GM18951 (cell line): Measurements from ENCODE around the gene PTPRT.

Experiments
- POLR2A ChIP-seq: IDR thresholded peaks from 4 replicates; pipeline ENCODE4 v1.6.1; 2011; ENCODE audit warnings: mild to moderate bottlenecking; ENCODE audit not compliant: insufficient read length, insufficient read depth; ENCODE audit errors: extremely low read depth
- in situ Hi-C: fragments of 300-500 bp; cut with MboI; formaldehyde crosslinking; loops from one replicate; pipeline ENCODE4 v1.12.0; 2022; ENCODE audit warnings: low sequenced_read_pairs, mixed read lengths, inconsistent platforms; ENCODE audit not compliant: unreplicated experiment

PTPRT gene

DNA sequence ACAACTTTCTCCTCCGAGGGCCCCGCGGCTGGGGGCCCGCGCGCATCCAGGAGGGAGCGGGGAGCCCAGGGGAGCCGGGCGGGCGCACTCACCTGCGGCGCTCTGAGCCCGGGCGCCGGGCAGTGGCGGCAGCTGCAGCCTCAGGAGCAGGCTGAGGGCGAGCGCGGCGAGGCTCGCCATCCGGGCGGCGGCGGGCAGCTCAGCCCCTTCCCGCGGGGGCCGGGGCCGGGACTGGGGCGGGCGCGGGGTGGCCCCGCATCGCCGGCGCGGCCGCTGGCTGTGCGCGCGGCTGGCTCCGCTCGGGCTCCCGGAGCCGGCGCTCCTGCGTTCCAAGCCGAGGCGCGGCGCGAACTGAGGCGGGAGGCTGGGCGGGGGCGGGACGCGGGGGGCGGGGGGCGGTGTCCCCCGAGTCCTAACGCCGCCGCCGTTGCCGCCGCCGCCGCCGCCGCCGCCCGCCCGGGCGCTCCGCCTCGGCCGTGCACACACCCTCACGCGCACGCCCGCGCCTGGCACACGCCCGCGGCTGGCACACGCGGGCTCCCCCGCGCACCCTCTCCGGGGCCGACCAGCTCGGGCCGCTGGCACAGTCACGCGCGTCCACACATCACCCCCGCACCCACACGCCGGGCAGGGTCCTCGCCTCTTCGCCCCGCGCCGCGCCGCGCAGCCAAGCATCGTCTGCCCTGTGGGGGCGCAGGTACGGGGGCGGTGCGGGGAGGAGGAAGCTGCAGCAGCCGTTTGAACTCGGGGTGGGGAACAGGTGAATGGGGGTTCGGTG lies at the start of gene PTPRT:
PTPRT (minus strand) TSS at position 353 of the 778 bp plus-strand sequence; CDS start at position 180, 173 bp downstream.
- in situ Hi-C loops, result no loop called here
- no peak for TF ChIP-seq POLR2A

DNA sequence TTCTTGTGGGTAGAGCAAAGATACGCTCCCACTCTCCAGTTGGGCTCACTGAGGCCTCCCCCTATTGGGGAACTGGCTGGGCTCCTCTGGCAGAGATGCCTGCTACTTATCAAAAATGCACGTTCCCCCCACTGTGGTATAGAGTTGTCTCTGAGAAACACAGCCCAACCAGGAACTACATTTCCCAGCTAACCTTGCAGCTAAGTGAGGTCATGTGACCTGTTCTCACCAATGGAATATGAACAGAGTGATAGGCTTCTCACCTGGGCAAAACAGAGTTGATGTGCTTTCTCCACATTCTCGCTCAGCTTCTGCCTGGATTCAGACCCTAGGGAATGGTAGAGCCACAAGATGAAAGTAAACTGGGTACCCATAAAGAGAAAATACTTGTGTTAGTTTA lies 49.1 kb upstream of the PTPRT start:
- in situ Hi-C loops, result no loop called here

DNA sequence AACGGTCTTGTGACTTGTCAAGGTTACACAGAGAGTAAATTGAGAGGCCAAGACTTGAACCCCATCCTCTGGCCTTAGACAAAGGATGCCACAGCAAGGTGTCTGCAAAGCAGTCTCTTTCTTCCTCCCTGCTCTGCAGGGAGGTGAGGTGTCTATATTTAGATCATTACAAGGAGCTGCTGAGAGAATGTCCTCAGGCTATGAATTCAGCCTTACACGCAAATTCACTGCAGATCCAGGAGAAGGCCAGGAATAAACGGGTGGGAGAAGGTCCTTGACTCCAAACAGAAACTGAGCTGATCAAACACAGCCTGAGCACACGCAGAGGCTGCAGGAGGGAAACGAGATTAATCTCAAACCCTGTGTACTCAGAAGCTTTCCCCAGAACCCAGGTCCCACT lies 48.6 kb upstream of the PTPRT start:
- in situ Hi-C loops, result no loop called here
- TF ChIP-seq POLR2A, result no peak

More for the DNA sequence above, 49.1 kb upstream of the PTPRT start:
- no peak for TF ChIP-seq POLR2A

DNA sequence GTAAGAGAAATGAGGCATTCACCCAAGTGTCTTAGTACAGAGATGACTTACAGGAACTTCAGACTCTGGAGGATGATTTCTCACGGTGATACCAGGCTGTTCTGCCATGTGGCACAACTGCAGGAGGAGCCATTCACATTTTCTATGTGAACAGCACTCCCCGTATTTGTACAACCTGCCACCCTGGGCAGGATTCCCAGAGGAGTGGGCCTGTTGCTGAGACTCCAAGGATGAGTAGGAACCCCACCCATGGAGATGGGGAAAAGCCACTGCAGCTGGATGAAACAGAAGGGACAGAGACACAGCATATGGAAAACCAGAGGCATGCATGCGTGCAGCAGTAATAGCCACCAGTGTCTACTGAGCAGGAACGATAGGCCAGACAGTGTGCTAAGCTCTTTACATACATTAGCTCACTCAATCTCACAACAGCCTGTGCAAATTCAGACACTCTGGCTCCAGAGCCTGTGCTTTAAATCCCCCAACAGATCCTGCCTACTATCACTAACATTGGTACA lies 48.0 kb upstream of the PTPRT start:
- no peak for TF ChIP-seq POLR2A
- in situ Hi-C loops, result no loop called here

DNA sequence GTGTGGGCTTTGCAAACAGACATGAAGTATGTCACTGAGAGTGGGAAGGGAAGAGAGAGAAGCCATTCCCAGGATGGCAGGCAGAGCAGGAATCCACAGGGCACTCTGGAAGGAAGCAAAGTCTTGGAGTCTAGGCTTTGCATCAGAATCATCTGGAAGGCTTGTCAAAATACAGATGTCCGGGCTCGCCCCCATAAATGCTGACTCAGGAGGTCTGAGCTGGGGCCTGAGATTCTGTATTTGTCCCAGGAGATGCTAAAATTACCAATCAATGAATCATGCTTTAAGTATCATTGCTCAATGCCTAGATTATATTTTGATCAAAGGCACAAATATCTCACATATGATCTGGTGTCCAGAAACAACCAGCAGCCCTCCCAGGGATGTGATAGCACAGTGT lies 46.3 kb upstream of the PTPRT start:
- no peak for TF ChIP-seq POLR2A
- in situ Hi-C loops, result no loop called here

DNA sequence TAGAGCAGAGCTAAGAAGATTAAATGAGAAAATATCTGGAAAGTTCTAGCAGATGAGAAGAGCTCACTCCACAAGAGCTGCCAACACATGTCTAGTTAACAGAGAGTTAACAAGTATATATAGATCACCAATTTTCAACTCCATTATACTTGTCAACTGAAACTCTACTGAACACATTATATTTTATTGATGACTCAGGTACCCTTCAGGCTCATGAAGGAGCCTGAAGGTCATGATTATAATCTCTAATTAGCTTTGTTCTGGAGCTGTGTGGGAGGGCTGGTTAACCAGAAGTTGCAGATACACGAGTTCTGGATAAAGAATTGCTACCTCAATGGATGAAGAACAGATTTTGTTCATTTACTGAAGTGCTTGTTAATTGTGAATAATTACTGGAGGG lies 42.1 kb upstream of the PTPRT start:
- in situ Hi-C loops, result no loop called here
- no peak for TF ChIP-seq POLR2A

DNA sequence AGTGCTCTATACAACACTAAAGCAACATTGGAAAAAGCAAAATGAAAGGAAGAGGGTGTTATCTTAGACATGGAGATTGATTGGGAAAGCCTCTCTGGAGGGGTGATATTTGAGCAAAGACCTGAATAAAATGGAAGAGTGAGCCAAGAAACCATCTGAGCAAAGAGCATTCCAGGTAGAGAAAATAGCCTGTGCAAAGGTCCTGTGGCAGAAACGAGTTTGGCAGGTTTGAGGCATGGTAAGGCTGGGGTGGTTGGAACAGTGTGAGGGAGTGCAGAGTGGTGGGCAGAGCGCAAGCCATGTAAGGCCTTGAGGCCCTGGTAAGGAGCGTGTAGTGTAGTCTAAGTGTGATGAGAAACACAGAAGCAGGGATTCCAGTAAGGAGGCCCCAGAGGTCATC lies 40.0 kb upstream of the PTPRT start:
- no peak for TF ChIP-seq POLR2A
- in situ Hi-C loops, result no loop called here

DNA sequence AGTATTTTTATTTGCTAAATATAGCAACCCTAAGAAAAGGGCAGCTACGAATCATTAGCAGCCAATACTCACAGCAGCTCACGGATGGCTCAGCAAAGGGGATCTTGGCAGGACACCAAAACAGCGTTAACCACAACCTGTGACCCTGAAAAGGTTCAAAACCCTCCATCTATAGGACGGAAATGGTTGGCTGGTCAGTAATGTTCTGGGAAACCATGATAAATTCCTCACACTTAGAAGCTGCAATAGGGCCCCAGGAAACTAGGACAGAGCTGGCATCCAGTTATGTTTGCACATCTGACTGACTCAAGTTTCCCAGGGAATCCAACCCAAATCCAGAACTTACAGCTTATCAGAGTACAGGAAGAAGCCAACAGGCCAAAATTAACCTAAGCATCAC lies 30.9 kb upstream of the PTPRT start:
- no peak for TF ChIP-seq POLR2A
- in situ Hi-C loops, result no loop called here

DNA sequence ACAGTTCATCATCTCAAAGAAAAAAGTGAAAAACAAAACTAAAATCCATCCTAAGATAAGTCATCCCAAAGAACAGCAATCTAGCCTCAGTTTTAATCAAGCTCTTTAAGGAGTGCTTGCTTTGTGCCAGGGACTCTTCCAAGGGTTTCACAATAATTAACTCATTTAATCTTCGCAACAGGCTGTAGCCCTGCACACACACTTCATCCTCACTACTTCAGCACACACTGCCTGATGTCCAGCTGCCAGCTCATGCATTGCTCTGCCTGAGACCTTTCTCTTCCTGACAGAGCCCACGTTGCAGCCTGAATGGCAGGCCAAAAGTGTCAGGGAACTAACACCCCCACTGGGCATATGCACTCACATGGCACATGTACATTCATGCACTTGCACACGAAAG lies 21.2 kb upstream of the PTPRT start:
- no peak for TF ChIP-seq POLR2A
- in situ Hi-C loops, result no loop called here

DNA sequence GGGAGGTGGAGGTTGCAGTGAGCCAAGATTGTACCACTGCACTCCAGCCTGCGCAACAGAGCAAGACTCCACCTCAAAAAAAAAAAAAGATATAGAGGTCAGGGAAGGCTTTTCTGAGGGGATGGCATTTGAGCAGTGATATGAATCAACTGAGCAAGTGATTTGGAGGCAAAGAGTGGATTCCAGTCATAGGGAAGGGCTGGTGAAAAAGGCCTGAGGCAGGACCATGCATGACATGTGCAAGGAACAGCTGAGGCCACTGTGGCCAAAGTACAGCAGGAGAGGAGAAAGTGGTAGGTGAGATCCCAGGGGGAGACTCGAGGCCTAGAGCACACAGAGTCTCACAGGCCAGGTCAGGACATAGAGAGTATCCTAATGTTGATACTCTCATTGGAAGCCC lies 20.1 kb upstream of the PTPRT start:
- TF ChIP-seq POLR2A, result no peak
- in situ Hi-C loops, result no loop called here

DNA sequence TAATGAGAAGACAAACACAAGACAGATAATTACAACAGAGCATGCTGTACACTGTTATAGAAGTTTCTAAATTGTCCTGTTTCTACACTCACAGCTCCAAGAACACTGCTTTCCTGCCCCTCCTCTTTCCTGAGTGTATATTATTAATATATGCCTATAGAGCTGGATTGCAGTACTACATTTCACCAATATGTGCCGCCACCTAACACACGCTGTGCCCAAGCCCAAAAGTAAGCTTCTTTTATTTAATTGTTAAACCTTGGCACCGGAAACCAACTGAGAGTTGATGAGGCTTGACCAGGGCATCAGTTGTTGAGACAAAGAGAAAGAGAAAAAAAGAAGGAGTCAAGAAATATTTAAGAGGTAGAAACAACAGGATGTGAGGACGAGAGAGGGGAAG lies 16.0 kb upstream of the PTPRT start:
- in situ Hi-C loops, result no loop called here
- no peak for TF ChIP-seq POLR2A

DNA sequence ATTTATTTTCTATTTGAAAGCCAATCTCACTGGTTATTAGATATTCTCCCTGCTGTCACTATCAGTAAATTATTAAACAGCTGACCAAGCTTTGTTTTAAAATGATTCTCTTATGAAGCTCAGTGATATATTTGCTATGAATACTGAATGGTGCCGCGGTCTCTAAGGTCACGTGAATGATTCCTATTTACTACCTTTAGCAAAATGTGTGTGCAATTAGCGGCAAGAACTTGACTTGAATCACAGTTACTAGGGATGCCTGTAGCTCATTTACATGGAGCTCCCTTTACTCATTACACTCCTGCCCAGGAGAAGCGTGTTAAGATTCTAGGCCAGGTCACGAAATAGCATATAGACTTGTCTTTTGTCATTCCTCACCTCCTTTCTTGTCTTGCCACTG lies 12.4 kb upstream of the PTPRT start:
- in situ Hi-C loops, result no loop called here
- TF ChIP-seq POLR2A, result no peak

DNA sequence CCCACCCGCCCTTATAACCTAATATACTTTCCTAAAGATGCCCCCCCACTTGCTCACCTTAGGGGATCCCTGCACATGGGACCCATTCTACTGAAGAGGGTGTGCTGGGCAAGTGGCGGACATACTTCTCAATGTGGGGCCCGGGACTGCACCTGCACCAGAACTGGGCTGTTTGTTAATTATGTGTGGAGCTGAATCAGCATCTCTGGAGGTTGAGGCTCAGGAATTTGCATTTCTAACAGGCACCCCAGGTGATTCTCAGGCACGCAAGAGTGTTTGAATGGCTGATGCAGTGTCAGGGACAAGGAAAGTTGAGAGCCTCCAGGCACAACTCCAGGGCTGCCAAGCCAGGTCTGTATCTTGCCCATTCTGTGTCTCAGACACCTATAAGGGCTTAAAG lies 8.9 kb upstream of the PTPRT start:
- in situ Hi-C loops, result no loop called here
- no peak for TF ChIP-seq POLR2A

DNA sequence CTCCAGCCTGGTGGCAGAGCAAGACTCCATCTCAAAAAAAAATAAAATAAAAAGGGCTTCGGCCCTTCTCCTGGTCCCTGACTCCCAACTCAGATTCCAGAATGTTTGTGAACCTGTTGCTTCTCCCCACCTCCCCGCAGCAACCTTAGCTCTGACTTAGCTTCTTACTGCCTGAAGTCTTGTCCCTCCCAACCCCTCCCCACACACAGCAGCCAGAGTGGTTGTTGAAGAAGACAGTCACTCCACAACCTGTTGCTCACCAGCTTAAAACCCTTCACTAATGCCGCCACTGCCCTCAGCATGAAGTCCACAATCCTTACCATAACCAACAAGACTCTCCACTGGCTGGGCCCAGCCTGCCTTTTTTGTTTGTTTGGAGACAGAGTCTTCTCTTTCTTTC lies 6.5 kb upstream of the PTPRT start:
- in situ Hi-C loops, result no loop called here
- TF ChIP-seq POLR2A, result no peak
